ENCODE measurements around the gene ABHD5.

Gene ABHD5

GRCh38 chr3:43742920-43743319 is 52.2 kb downstream of the ABHD5 start:
- H3F3A ChIP-seq (ENCODE audit: insufficient read depth, low read length): no peaks in the 10 kb centered on the region
- no peaks in the 10 kb centered on the region for H3K4me1 ChIP-seq (ENCODE audit: insufficient read depth, low read length, severe bottlenecking)
- no peak overlapping the region for H2AFZ ChIP-seq (ENCODE audit: low read length)
- H3K9me2 ChIP-seq (ENCODE audit: low read depth, low read length): no peaks in the 10 kb centered on the region
- H3K9me3 ChIP-seq (ENCODE audit: low read length): no peaks in the 10 kb centered on the region
- no peaks in the 10 kb centered on the region for H3K79me2 ChIP-seq (ENCODE audit: insufficient read depth, low read length)
- no peak overlapping the region for H3K4me3 ChIP-seq (ENCODE audit: low read depth, low read length, poor library complexity, severe bottlenecking)
- TF ChIP-seq EZH2 (IDR thresholded peaks at IDR 0.05; ENCODE audit: borderline replicate concordance, low read length): no peak
- no peak for TF ChIP-seq CTCF (IDR thresholded peaks at IDR 0.05; ENCODE audit: low read length)
- no peaks in the 10 kb centered on the region for H4K20me1 ChIP-seq (ENCODE audit: insufficient read depth, low read length)
- H3K4me2 ChIP-seq (ENCODE audit: low read length): no peak overlapping the region
- H3K27me3 ChIP-seq (ENCODE audit: insufficient read depth, low read length): no peaks in the 10 kb centered on the region; the same call in 1 of the 2 replicates
- no peak overlapping the region for H3K27ac ChIP-seq (ENCODE audit: low read depth, low read length, poor library complexity, severe bottlenecking)
- no peak overlapping the region for H3K9ac ChIP-seq (ENCODE audit: low read length)
- no peaks in the 10 kb centered on the region for H3K36me3 ChIP-seq (ENCODE audit: insufficient read depth, low read length)

- H3K36me3 ChIP-seq (ENCODE audit: insufficient read depth, low read length): no peaks in the 10 kb centered on the region
- TF ChIP-seq CTCF (IDR thresholded peaks at IDR 0.05; ENCODE audit: low read length): no peak
- no peak for TF ChIP-seq EZH2 (IDR thresholded peaks at IDR 0.05; ENCODE audit: borderline replicate concordance, low read length)
- no peak overlapping the region for H2AFZ ChIP-seq (ENCODE audit: low read length)
- H3K27ac ChIP-seq (ENCODE audit: low read depth, low read length, poor library complexity, severe bottlenecking): no peak overlapping the region
- H3K9me3 ChIP-seq (ENCODE audit: low read length): no peaks in the 10 kb centered on the region
- no peak overlapping the region for H3K4me2 ChIP-seq (ENCODE audit: low read length)
- H3K4me3 ChIP-seq (ENCODE audit: low read depth, low read length, poor library complexity, severe bottlenecking): no peak overlapping the region
- H3K27me3 ChIP-seq (ENCODE audit: insufficient read depth, low read length): no peaks in the 10 kb centered on the region; the same call in 1 of the 2 replicates
- H3K4me1 ChIP-seq (ENCODE audit: insufficient read depth, low read length, severe bottlenecking): no peaks in the 10 kb centered on the region
- no peak overlapping the region for H3K9ac ChIP-seq (ENCODE audit: low read length)
- H3F3A ChIP-seq (ENCODE audit: insufficient read depth, low read length): no peaks in the 10 kb centered on the region
- no peaks in the 10 kb centered on the region for H3K79me2 ChIP-seq (ENCODE audit: insufficient read depth, low read length)
- no peaks in the 10 kb centered on the region for H4K20me1 ChIP-seq (ENCODE audit: insufficient read depth, low read length)
- no peaks in the 10 kb centered on the region for H3K9me2 ChIP-seq (ENCODE audit: low read depth, low read length)
These were observed 56.9 kb downstream of the ABHD5 start for GRCh38 chr3:43747641-43748040.

GRCh38 chr3:43748179-43748578 is 57.4 kb downstream of the ABHD5 start:
- H2AFZ ChIP-seq (ENCODE audit: low read length): no peak overlapping the region
- TF ChIP-seq CTCF (IDR thresholded peaks at IDR 0.05; ENCODE audit: low read length) (no peak), EZH2 (IDR thresholded peaks at IDR 0.05; ENCODE audit: borderline replicate concordance, low read length) (no peak)
- H4K20me1 ChIP-seq (ENCODE audit: insufficient read depth, low read length): no peaks in the 10 kb centered on the region
- no peaks in the 10 kb centered on the region for H3K79me2 ChIP-seq (ENCODE audit: insufficient read depth, low read length)
- no peaks in the 10 kb centered on the region for H3K36me3 ChIP-seq (ENCODE audit: insufficient read depth, low read length)
- H3K27ac ChIP-seq (ENCODE audit: low read depth, low read length, poor library complexity, severe bottlenecking): no peak overlapping the region
- no peaks in the 10 kb centered on the region; the same call in 1 of the 2 replicates for H3K27me3 ChIP-seq (ENCODE audit: insufficient read depth, low read length)
- H3K4me1 ChIP-seq (ENCODE audit: insufficient read depth, low read length, severe bottlenecking): no peaks in the 10 kb centered on the region
- H3K4me2 ChIP-seq (ENCODE audit: low read length): no peak overlapping the region
- no peak overlapping the region for H3K4me3 ChIP-seq (ENCODE audit: low read depth, low read length, poor library complexity, severe bottlenecking)
- no peak overlapping the region for H3K9ac ChIP-seq (ENCODE audit: low read length)
- H3K9me3 ChIP-seq (ENCODE audit: low read length): no peaks in the 10 kb centered on the region
- no peaks in the 10 kb centered on the region for H3K9me2 ChIP-seq (ENCODE audit: low read depth, low read length)
- no peaks in the 10 kb centered on the region for H3F3A ChIP-seq (ENCODE audit: insufficient read depth, low read length)

Data from OCI-LY1 (cell line).